ENCODE data around the gene DDIT4L. TPM values are rescaled to one million over a fixed set of nuclear protein-coding genes. Genes with fewer than 3 reads are reported as not detected.
"Not testable (repeated sequence)": the region's sequence is repeated elsewhere in the genome, so short reads cannot be mapped to it uniquely, and the experiment has no call there.

DDIT4L gene
- total and polyA plus RNA-seq, 4 donors, result 0.08 to 0.21 (median 0.13) TPM

DNA sequence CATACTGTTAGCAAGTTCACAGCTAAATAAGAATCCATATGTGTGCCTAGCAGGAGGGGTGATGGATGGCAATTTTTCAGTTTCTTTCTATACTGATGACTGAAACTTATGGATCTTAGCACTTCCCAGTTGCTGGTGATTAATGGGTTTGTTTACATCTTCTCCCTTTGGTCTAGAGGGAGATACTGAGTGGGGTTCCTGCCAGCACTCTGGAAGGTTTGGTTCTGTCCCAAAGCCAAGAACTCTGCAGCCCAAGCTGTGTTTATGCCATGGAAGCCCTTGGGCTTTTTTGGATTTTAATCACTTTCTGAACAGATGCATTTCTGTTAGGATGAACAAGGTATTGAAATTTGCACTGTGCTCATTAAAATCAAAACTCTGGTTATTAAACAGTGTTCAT is 43.5 kb downstream of the DDIT4L start:
- no peak for DNase-seq (ENCODE audit: low spot score)
- Histone ChIP-seq H3K36me3 (ENCODE audit: control insufficient read depth in 4 of 4, insufficient read depth in 3 of 4, low read depth in 1 of 4, low read length in 3 of 4) (no peaks in the 10 kb centered on the region), H3K9me3 (ENCODE audit: control insufficient read depth in 4 of 4, low read length in 3 of 4) (no peaks in the 10 kb centered on the region), H3K27ac (ENCODE audit: low read depth in 1 of 2, low read length in 2 of 2) (no peak overlapping the region), H3K4me3 (ENCODE audit: low read depth in 1 of 3, low read length in 3 of 3) (no peak overlapping the region), H3K4me1 (ENCODE audit: control insufficient read depth in 4 of 4, insufficient read depth in 4 of 4, low read length in 3 of 4) (no peaks in the 10 kb centered on the region), H3K9ac (ENCODE audit: low read depth in 1 of 2, low read length in 2 of 2) (no peak overlapping the region), H3K27me3 (ENCODE audit: control insufficient read depth in 4 of 4, insufficient read depth in 4 of 4, low read length in 3 of 4) (no peaks in the 10 kb centered on the region)
- TF ChIP-seq, protein P1, sequence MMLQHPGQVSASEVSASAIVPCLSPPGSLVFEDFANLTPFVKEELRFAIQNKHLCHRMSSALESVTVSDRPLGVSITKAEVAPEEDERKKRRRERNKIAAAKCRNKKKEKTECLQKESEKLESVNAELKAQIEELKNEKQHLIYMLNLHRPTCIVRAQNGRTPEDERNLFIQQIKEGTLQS (IDR thresholded peaks at IDR 0.05), result no peak
- TF ChIP-seq RXRA (IDR thresholded peaks at IDR 0.05) (no peak), YY1 (IDR thresholded peaks at IDR 0.05) (no peak), HNF4G (IDR thresholded peaks at IDR 0.05) (no peak), SP1 (IDR thresholded peaks at IDR 0.05) (no peak), EGR1 (IDR thresholded peaks at IDR 0.05; ENCODE audit: low read depth in 2 of 2) (no peak), FOXA1 (IDR thresholded peaks at IDR 0.05) (no peak), JUND (IDR thresholded peaks at IDR 0.05) (no peak), RAD21 (IDR thresholded peaks at IDR 0.05) (no peak)

- WGBS, result 89% methylated on average over 4 of the region's 4 CpGs
- DNase-seq (ENCODE audit: low spot score); H3K36me3 ChIP-seq (ENCODE audit: control insufficient read depth in 4 of 4, insufficient read depth in 3 of 4, low read depth in 1 of 4, low read length in 3 of 4); H3K4me3 ChIP-seq (ENCODE audit: low read depth in 1 of 3, low read length in 3 of 3); H3K9ac ChIP-seq (ENCODE audit: low read depth in 1 of 2, low read length in 2 of 2); H3K9me3 ChIP-seq (ENCODE audit: control insufficient read depth in 4 of 4, low read length in 3 of 4); H3K27me3 ChIP-seq (ENCODE audit: control insufficient read depth in 4 of 4, insufficient read depth in 4 of 4, low read length in 3 of 4); H3K4me1 ChIP-seq (ENCODE audit: control insufficient read depth in 4 of 4, insufficient read depth in 4 of 4, low read length in 3 of 4); H3K27ac ChIP-seq (ENCODE audit: low read depth in 1 of 2, low read length in 2 of 2): not testable (repeated sequence)
These were observed 52.9 kb downstream of the DDIT4L start for GRCh38 chr4:100137320-100137719.

Other genes starting within 250 kb of the DDIT4L start
- gene DNAJB14, start 243.8 kb downstream of the DDIT4L start, total RNA-seq, result 10 to 100 TPM in 1 of 2 donors, 1 to 10 TPM in 1; 9.5 to 15.1 TPM
- gene DNAJB14, start 243.8 kb downstream of the DDIT4L start, polyA plus RNA-seq, result 1 to 10 TPM; 8.1 to 8.3 TPM
- 100 to 1,000 TPM in 1 of 2 donors, 10 to 100 TPM in 1; 28.5 to 139 TPM for gene H2AZ1, start 240.2 kb downstream of the DDIT4L start, total RNA-seq
- 100 to 1,000 TPM in 1 of 2 donors, 10 to 100 TPM in 1; 96.6 to 110 TPM for gene H2AZ1, start 240.2 kb downstream of the DDIT4L start, polyA plus RNA-seq

All from liver (tissue), 9 donors.